Hematopoietic multipotent progenitor cell treated with erythropoietin and hydrocortisone succinate and interleukin-3 and kit ligand, for 4 days (in vitro differentiated cells): Measurements from ENCODE around the gene HTR2B.
"Not testable (repeated sequence)": the region's sequence is repeated elsewhere in the genome, so short reads cannot be mapped to it uniquely, and the experiment has no call there.

Experiments used
- DNase-seq: peaks from one replicate; pipeline ENCODE4 v3.0.0-alpha.2; 2015

Gene HTR2B

DNA sequence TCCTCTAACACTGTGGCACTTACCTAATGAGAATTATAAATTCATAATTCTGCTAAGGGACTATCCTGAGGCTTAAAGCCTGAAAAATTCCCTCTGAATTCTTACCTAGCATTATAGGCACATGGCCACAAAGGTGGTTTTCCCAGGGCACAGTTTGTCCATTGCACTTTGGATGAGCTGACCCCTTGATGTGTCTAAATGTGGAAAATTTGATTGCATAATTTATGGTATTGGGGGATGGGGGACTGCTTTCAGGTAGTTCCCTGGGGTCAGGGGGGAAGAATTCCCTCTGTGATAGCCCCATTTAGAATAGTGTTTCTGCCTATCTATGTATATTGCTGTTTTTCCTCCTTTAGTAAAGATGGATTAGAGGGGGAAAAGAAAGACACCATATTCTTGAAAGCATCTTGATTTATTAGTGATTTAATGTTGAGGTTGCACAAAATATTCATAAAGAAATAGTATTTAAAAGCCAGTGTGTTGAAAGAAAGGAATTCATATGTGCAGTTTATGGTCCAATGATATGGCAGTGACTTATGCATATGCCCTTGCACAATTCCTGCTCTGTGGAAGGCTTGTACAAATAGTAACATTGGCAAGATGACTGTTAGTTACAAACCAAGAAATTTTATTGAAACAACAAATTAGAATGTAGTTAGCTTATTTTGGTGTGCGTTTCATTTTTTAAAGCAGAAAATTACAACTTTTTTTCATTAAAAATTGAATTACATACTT lies 8.7 kb upstream of the HTR2B start:
- no peak for DNase-seq

DNA sequence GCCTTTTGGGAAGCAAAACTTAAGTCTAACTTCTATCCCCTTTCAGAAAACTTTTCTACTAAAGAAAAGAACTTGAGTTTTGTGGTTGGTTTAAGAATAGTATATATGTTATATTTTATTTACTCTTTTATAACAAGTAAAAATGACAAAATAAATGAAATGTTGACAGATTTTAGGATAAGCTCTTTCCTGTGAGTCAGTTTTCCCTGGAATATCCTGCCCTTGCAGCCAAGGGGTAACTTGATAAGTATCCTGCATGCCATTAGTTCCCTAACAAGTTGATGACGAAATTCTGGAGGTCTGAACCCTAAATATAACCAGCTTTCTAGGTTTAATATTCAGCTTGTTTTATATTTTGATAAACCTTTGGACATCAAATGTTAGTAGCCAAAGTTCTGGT lies 7.3 kb upstream of the HTR2B start:
- no peak for DNase-seq

DNA sequence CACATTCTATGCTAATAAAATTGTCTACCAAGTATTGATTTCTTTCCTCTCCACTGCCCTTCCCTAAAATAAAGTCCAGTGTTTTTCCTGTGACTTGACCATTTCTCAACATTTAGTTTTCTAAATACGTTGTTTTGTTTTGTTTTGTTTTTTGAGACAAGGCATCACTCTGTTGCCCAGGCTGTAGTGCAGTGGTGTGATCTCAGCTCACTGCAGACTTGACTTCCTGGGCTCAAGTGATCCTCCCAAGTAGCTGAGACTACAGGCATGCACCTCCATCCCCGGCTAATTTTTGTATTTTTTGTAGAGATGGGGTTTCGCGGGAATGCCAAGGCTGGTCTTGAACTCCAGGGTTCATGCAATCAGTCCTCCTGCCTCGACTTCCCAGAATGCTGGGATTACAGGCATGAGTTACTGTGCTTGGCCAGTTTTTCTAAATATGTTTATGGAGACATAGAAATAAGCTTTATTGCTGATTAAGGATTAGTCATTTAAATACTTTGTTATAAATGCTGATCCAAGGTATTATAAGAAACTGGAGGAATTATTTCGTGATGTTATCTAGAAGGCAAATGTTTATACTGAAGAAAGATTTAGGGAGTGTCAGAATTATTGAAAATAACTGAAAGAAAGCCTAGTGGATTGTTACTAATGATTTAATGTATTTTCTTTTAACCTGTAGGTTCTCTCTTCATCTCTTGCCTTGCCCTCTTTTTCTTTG lies 5.7 kb upstream of the HTR2B start:
- DNase-seq: no peak

DNA sequence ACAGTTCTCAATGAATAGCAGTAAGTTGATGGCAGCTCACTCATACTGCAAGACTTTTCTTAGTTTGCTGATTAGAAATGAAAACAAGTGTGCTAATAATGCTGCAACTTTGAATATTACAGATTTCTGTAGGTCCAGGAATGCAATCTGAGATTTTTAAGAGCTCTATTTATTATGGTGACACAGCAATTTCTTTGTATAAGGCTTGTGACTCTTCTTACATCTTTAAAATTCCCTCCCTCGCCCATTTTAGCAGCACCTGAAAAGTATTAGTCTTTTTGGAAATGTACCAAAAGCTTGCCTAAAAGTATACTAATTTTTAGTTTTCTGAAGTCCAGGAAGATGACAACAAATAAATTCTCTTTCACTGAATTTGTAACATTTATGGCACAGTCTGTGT lies 4.4 kb upstream of the HTR2B start:
- DNase-seq: no peak

DNA sequence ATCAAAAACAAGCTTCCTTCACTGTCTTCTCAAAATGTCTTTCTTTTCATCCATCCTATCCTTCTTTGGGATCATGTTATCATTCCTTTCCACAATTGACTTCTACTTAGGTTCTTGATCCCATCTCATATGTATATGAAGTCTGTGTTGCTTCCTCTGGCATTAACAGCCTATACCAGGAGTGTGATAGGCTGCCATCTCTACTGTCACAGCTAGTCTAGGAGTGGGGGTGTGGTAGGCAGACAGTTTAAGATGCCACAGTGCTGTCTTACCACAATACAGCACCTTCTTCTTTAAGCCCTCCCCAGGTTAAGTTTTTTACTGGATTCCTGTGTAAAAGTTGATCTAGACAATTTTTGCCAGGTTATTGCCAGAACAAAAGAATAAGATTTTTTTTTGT lies 3.7 kb upstream of the HTR2B start:
- no peak for DNase-seq

DNA sequence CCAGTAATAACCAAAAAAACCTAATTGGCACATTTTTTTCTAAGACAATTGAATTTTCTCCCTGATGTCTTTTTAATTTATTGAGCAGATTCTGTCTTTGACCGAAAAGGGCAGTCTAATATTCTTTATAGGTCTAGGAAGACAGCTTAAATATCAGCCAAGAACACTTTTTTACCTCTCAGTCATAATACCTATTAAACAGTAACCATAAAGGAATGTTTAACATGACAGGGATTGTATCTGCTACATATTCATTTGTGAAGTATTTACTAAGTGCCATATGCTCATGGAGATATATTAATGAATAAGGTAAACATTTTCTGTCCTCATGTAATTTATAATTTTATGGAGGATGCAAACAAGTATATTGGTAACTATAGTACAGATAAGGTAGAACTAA lies 3.1 kb upstream of the HTR2B start:
- DNase-seq: no peak

DNA sequence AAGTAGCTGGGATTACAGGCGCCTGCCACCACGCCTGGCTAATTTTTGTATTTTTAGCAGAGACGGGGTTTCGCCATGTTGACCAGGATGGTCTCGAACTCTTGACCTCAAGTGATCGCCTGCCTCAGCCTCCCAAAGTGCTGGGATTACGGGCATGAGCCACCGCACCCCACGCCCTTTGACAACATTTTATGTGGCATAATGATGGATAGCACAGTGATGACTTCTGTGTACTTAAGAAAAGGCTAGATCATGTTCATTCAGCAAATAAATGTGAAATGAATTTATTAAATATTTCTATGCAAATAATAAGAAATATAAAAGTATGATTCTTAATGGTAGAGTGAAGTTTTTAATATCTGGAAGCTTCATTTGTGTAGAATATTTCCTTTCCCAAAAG lies 2.6 kb upstream of the HTR2B start:
- no peak for DNase-seq

DNA sequence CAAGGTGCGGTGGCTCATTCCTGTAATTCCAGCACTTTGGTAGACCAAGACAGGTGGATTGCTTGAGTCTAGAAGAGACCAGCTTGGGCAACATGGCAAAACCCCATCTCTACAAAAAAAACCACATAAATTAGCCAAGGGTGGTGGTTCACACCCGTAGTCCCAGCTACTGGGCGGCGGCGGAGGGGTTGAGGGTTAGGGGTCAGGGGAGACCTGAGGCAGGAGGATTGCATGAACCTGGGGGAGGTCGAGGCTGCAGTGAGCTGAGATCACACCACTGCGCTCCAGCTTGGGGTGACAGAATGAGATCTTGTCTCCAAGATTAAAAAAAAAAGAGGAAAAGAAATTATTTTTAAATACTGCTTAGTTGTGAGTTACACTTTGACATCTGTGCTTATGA lies 1.3 kb upstream of the HTR2B start:
- DNase-seq: no peak

DNA sequence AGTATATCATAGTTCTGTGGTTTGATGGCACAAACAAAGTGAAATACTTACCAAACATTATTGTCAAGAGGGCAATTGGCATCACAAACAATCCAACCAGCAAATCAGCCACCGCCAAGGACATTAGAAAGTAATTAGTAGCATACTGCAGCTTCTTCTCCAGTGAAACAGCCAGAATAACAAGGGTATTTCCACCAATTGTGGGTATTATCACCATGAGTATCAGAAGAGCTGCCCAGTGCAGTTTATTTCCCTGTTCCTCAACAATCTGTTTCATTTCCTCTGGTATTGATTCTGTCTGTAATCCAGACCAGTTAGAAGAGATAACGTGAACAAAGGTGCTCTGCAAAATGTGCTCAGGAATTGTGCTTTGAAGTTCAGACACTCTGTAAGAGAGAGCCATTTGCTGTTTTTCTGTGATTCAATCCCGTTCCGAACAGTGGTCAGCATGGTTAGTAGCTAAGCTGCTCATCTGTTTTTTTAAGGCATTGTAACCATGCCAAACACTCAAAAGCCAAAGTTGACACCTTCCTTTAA lies 1.4 kb downstream of the HTR2B start:
- no peak for DNase-seq

DNA sequence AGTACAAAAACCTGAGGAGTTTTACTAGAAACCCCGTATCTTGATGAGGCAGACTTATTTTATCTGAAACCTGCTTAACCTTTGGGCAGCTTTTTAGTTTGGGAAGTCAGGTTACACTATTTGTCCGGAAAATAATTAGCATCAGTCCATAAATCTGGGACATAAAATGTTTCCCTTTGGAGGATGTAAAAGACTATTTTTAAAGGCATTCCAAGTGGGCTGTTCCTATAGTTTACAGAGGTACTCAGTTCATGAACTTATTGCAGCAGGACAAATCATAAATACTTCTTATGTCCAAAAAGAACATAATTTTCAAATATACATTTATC lies 6.3 kb downstream of the HTR2B start:
- DNase-seq: no peak

DNA sequence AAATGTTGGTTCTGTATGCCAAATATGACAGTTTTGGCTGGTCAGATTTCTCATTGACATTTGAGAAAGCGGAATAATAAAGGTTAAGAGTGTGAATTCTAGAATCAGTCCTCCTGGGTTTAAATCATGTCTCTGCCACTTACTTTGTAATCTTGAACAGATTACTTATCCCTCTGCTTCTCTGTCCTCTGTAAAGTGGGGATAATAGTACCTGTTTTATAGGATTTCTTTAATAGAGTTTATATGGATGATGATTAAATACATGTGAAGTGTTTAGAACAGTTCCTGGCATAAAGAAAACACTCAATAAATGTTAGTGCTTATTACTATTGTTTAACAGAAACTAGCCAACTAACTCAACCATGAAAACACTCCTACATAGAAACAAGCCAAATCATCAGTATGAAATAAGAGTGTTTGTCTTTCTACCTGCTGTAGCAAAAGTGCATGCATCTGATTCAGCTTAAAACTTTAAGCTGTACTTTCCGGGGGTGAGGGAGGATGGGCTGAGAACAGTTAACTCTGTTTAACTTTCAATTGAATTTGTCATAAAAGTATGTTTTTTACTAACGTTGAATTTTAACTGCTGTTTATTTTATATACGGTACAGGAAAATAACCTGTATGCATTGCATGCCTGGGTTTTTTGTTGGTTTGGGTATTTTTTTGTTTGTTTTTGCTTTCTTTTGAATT lies 6.8 kb downstream of the HTR2B start:
- DNase-seq: no peak

DNA sequence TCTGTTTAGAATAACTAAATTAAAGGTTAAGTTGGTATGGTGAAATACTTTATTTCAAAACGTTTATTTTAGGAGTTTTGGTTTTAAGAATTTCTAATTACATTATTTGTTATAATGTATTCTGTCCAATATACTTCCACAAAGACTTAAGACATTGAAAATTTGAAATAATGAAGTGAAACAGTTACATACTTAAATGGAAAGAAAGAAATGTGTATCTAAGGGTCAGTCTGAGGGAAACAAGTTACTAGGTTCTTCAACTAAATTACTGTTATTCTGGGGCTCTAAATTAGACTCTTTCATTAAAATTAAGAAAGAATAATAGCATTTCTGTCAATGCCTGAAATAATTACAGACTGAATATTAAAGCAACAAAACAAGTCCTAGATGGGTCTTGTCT lies 7.7 kb downstream of the HTR2B start:
- no peak for DNase-seq

DNA sequence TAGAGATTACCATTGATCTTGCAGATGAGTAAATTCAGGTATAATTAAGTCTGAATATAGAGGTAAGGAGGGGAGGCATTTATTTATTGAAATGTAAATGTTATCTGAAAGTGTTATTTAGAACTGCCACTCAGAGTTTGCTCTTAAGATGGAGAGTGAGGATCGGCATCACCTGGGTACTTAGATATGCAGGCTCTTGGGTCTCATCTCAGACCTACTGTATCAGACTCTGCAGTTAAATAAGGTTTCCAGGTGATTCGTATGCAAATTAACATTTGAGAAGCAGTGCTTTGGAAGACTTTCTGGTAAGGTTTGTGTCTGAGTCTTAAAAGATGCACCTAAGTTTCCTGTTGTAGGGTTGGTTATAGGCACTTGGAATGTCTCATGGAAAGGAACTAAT lies 9.2 kb downstream of the HTR2B start:
- DNase-seq: no peak

DNA sequence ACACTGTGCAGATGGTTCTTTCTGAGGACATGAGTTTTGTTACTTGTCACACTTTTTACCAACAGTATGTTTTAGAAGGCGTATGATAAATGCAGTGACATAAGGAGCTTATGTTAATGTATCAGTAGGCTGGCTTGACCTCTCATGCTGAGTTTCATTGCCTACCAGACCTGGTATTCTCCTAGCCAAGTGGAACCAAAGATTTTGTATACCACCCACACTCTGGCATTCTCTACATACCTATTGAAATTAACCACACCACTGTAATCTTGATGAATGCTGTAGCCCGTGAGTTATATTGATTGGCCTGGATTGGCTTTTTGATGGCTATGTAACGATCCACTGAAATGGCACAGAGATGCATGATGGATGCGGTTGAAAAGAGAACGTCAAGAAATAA lies 11.4 kb downstream of the HTR2B start:
- no peak for DNase-seq

DNA sequence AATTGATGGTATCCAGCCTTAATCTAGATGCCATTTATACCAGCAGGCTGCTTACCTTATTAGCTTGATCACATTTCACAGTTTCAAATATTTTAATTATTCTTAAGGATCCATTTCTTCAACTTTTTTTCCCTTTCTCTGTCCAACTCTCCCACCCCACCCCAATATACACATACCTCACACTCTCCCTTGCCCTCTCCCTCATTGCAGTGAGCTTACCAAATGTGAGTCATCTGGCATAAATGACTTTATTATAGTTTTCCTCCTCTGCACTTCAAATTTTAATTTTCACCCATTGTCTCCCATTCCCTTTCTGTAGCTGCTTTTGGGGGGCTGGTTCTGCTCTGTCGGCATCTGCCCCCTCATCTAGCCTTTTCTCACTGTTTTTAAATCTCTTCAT lies 12.9 kb downstream of the HTR2B start:
- DNase-seq: no peak

DNA sequence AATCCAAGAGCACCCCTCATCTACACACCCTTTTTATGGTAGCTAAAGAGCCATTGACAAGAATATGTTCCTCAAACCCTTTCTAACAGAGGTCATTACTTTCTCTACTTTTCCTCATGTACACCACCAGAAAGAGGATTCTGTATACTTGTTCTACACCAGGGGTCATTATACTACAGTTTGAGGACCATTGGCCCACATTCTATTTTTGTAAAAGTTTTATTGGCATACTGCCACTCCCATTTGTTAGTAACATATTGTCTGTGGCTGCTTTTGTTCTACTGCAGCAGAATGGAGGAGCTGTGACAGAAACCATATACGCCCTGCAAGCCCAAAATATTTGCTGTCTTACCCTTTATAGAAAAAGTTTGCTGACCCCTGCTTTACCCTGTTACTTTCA lies 14.3 kb downstream of the HTR2B start:
- peak; percentile 38 for DNase-seq

DNA sequence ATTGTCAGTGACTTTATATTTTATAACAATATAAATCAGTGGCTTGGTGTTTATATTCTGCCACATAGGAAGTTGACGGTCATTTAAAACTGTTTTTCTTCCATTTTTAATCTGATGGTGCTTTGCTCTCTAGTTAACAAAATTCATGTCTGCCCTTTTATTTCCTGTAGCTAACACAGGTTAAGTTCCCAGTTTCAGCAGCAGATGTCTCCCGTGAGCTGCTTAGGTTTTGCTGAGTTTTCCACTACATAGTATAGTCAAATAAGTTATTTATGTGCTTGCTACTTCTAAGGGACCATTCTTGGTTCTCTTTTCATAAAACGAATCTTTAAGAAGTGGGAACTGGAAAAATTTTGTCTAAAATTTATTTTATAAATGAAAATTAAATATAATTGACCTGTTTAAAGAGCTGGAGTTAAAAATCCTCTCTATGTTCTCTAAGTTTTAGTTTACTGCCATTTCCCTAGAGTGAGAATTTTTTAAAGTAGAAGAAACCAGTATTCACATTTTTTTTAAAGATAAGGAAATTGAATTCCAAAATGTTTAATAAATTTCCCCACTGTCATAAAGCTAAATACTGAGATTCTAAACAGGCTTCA lies 20.6 kb downstream of the HTR2B start:
- peak; percentile 82 for DNase-seq

DNA sequence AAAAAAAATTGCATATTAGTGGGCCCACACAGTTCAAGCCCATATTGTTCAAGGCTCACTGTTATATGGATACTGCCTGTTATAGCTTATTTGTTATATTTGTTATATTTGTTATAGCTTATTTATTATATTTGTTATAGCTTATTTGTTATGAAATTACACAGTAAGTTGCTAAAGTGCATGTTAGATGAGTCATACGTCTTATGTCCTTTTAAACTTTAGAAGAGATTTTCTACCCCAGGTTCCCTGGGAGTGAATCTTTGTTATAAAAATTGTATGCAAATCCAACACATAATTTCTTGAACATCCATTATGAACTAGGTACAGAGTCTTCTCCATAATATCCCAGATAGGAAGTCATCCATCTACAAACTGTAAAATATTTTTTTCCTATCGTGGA lies 22.1 kb downstream of the HTR2B start:
- DNase-seq: no peak

DNA sequence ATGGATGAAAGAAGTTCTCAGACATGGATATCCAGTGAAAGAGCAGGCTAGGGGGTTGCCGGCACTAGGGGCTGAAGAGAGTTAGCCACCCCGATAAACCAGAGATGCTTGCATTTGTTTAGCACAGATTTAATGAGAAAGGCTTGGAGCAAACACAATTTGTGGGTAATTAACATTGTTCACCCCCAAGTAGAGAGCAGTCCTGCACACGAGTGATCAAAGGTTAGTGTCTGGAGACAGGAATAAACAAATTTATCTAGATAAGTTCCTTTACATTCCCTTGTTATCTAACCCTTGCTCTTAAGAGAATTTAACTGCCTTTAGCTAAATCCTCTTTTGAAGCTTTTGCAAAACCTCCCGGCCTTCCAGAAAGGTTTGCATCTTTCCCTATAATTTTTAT lies 23.9 kb downstream of the HTR2B start:
- DNase-seq: no peak

DNA sequence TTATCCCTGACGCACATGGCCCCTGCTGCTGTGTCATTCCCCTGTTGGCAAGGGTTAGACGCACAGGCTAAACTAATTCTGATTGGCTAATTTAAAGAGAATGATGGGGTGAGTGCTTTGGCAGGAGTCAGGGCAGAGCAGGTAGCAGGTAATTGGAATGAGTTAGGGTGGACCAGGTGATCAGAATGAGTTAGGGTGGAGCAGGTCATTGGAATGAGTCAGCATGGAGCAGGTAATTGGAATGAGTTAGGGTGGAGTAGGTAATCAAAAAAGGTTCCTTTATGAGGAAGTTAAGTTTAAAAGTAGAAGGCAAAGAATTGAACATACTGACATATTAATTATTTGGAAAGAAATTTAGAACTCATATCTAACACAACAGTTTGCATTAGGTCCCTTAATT lies 24.5 kb downstream of the HTR2B start:
- not testable (repeated sequence) for DNase-seq

DNA sequence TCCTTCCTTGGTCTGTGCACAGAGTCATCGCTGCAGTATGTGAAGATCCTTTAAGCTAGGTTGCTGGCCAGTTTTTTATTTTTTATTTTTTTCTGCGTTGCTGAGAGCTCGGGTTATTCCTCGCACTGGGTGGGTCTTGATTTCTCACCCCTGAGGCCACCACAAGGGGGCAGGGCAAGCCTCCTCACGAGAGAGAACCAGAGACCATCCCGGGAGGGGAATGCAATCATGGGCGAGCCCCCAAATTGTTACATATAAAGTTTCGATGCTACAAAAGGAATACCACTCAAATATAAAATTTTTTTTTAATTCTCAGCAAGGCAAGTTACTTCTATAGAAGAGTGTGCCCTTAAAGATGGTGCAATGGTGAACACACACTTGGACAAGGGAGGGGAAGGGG lies 24.9 kb downstream of the HTR2B start:
- peak; percentile 9 for DNase-seq

DNA sequence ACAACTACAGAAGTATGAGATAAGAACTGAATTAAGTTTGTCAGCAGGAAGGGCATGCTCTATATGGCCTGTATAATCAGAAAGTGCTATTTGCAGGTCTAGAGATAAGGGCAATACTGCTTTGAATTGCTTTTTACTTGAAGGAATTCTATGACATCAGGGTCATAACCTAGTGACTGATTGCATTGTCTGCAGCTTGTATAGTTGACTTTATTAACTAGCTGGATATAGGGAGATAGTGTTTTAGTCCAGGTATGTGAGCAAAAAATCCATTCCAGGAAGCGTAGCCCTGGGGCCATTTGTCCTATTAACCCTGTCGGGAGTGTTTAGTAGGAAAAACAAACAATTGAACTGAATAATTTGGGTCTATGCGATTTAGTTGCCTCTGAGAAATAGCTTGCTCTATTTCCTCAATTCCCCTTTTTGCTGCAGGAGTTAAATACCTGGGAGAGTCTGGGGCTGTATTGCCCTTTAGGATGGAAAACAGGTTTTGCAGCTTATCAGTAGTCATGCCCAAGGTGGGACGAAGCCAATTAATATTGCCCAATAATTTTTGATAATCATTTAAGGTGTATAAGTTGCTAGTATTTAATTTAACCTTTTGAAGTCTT lies 30.0 kb downstream of the HTR2B start:
- peak; percentile 33 for DNase-seq

DNA sequence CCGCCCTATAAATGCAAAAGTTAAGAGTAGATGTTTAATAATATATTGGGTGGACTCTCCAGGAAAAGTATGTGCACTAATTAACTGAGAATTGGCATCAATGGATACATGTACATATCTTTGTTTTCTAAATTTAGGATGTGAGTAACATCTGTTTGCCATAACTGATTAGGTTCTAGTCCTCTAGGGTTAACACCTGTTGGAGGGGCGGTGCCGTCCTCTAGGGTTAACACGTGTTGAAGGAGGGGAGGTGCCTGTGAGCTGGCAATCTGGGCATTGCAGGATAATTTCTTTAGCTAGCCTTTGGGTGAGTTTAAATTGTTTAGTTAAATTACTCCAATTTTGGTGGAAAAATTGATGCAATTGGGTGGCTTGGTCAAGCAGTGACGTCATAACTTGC lies 30.9 kb downstream of the HTR2B start:
- DNase-seq: no peak
